OCI-LY1 (cell line): ENCODE data around the gene UBLCP1.

ENCODE experiments used
- CTCF ChIP-seq: fragments of 200-600 bp; sonication (generic), shearing (Covaris generic); IDR thresholded peaks from 2 replicates; pipeline ENCODE4 v1.5.1; 2017; ENCODE audit warnings: mild to moderate bottlenecking, antibody characterized with exemption, low read length, moderate library complexity, mixed read lengths
- EZH2 ChIP-seq: fragments of 200-600 bp; sonication (generic), shearing (Covaris generic); IDR thresholded peaks from 2 replicates; pipeline ENCODE4 v1.8.0; 2017; ENCODE audit warnings: borderline replicate concordance, mixed run types, mild to moderate bottlenecking, antibody characterized with exemption, low read length, moderate library complexity, mixed read lengths

GRCh38 chr5:159319363-159319762 lies 56.3 kb downstream of the UBLCP1 start:
- TF ChIP-seq EZH2 (no peak), CTCF (no peak)
